Cardiac septum (tissue), 1 donor: ENCODE data around the gene TRMT11. TPM values are rescaled to one million over a fixed set of nuclear protein-coding genes. Genes with fewer than 3 reads are reported as not detected.
"Not testable (repeated sequence)": the region's sequence is repeated elsewhere in the genome, so short reads cannot be mapped to it uniquely, and the experiment has no call there.

ENCODE experiments used
- DNase-seq: peaks from one replicate; pipeline ENCODE4 v3.0.0-alpha.2; 2020; ENCODE audit warnings: low spot score
- intact Hi-C: fragments of 100-400 bp; cut with DNase I; formaldehyde crosslinking; loops from one replicate; pipeline ENCODE4 v1.14.0; 2022
- total RNA-seq: library from RNA; stranded (reverse); fragmentation: NEBNext Ultra II Directional; extraction: Animal tissue kit (Norgen Biotek cat#: 25700); gene quantifications from one replicate; pipeline ENCODE4 v1.2.1, GENCODE V29; 2021
- donor health status: DM: no; HTN: no; CAD: no.

The TRMT11 gene
- total RNA-seq, 1 donor from 2014 or later, result 13.3 TPM

GRCh38 chr6:125954735-125955339 lies 31.5 kb upstream of the TRMT11 start:
- intact Hi-C loops, result loop anchor here (5.0 to 10.0 kb wide), 3 partner anchors 98 to 650 kb away; partner anchors contain the start of genes HDDC2 and NCOA7
- DNase-seq, result no peak

- no peak for DNase-seq
- intact Hi-C loops, result loop anchor here (5.0 to 10.0 kb wide), 3 partner anchors 99 to 651 kb away; partner anchors contain the start of genes HDDC2 and NCOA7
Measured at GRCh38 chr6:125955973-125956372, 30.4 kb upstream of the TRMT11 start.

- DNase-seq, result peak; percentile 99
- intact Hi-C loops, result loop anchor here (5.0 to 10.0 kb wide), 3 partner anchors 99 to 652 kb away; partner anchors contain the start of genes HDDC2 and NCOA7
Measured at GRCh38 chr6:125956506-125957390, 29.6 kb upstream of the TRMT11 start, which contains the start of gene HINT3. Gene HINT3 (plus strand): TSS chr6:125956770. CDS start chr6:125956978, 208 bp downstream.

GRCh38 chr6:125957391-125957693 lies 29.0 kb upstream of the TRMT11 start:
- intact Hi-C loops, result loop anchor here (5.0 to 10.0 kb wide), 3 partner anchors 100 to 653 kb away; partner anchors contain the start of genes HDDC2 and NCOA7
- no peak for DNase-seq

GRCh38 chr6:125957845-125958244 lies 28.5 kb upstream of the TRMT11 start:
- intact Hi-C loops, result loop anchor here (5.0 to 10.0 kb wide), 3 partner anchors 101 to 653 kb away; partner anchors contain the start of genes HDDC2 and NCOA7
- DNase-seq, result no peak

- DNase-seq, result no peak
- intact Hi-C loops, result loop anchor here (5.0 to 10.0 kb wide), 3 partner anchors 102 to 654 kb away; partner anchors contain the start of genes HDDC2 and NCOA7
Measured at GRCh38 chr6:125959041-125959440, 27.3 kb upstream of the TRMT11 start.

GRCh38 chr6:125961117-125961516 lies 25.2 kb upstream of the TRMT11 start:
- intact Hi-C loops, result no loop called here
- DNase-seq, result no peak

GRCh38 chr6:125962900-125963497 lies 23.3 kb upstream of the TRMT11 start:
- no peak for DNase-seq
- intact Hi-C loops, result no loop called here

GRCh38 chr6:125963817-125964216 lies 22.5 kb upstream of the TRMT11 start:
- intact Hi-C loops, result no loop called here
- DNase-seq, result no peak

GRCh38 chr6:125966569-125966968 lies 19.8 kb upstream of the TRMT11 start:
- DNase-seq, result no peak
- intact Hi-C loops, result no loop called here

- DNase-seq, result no peak
- intact Hi-C loops, result no loop called here
Measured at GRCh38 chr6:125968493-125968892, 17.8 kb upstream of the TRMT11 start.

- no peak for DNase-seq
- intact Hi-C loops, result no loop called here
Measured at GRCh38 chr6:125970760-125971159, 15.6 kb upstream of the TRMT11 start.

- intact Hi-C loops, DNase-seq: not testable (repeated sequence)
Measured at GRCh38 chr6:125972478-125972877, 13.9 kb upstream of the TRMT11 start.

- DNase-seq, result no peak
- intact Hi-C loops, result no loop called here
Measured at GRCh38 chr6:125974214-125974866, 12.0 kb upstream of the TRMT11 start.

- intact Hi-C loops, result no loop called here
- no peak for DNase-seq
Measured at GRCh38 chr6:125979101-125979500, 7.2 kb upstream of the TRMT11 start.

- no peak for DNase-seq
- intact Hi-C loops, result loop anchor here (10.0 kb wide), 1 partner anchor 1133 kb away; the partner anchor contains the start of gene RSPO3
Measured at GRCh38 chr6:125981571-125982185, 4.7 kb upstream of the TRMT11 start.

GRCh38 chr6:125983246-125983945 lies 2.9 kb upstream of the TRMT11 start:
- no peak for DNase-seq
- intact Hi-C loops, result loop anchor here (10.0 kb wide), 1 partner anchor 1131 kb away; the partner anchor contains the start of gene RSPO3

GRCh38 chr6:125984311-125984710 lies 2.0 kb upstream of the TRMT11 start:
- no peak for DNase-seq
- intact Hi-C loops, result loop anchor here (10.0 kb wide), 1 partner anchor 1130 kb away; the partner anchor contains the start of gene RSPO3
